ENCODE data around the gene RELA. TPM values are rescaled to one million over a fixed set of nuclear protein-coding genes. Genes with fewer than 3 reads are reported as not detected.
A peak's percentile ranks its signal among the peaks of the same experiment; 100 is the strongest.

Gene RELA
- total RNA-seq, 1 donor from 2014 or later: 68.9 TPM

- Histone ChIP-seq H3K4me3 (ENCODE audit: insufficient read depth, low read depth, low read length) (peak overlapping the region; percentile 81), H3K27ac (ENCODE audit: low read depth, low read length) (peak overlapping the region; percentile 79), H3K9me3 (ENCODE audit: insufficient read depth, low read depth, low read length) (no peaks in the 10 kb centered on the region), H2AFZ (ENCODE audit: low read depth, low read length) (peak overlapping the region; percentile 66), H3K4me1 (ENCODE audit: insufficient read depth, low read length) (peaks cover 39% of the 10 kb centered on the region), H3K79me2 (ENCODE audit: insufficient read depth, low read length) (peaks cover 88% of the 10 kb centered on the region), H3K4me2 (ENCODE audit: low read length) (peak overlapping the region; percentile 97), H4K20me1 (ENCODE audit: insufficient read depth, low read length) (peaks cover 63% of the 10 kb centered on the region), H3K36me3 (ENCODE audit: insufficient read depth, low read length) (peaks cover 6% of the 10 kb centered on the region), H3K9ac (ENCODE audit: low read length) (peak overlapping the region; percentile 83), H3K27me3 (ENCODE audit: insufficient read depth, low read length) (no peaks in the 10 kb centered on the region)
- no peak for DNase-seq (ENCODE audit: low read depth)
- Mint-ChIP-seq H3K27ac (ENCODE audit: unreplicated experiment) (peak overlapping the region; percentile 41), H3K4me3 (ENCODE audit: unreplicated experiment) (peak overlapping the region; percentile 89), H3K4me1 (ENCODE audit: low read depth, unreplicated experiment) (peaks cover 33% of the 10 kb centered on the region), H3K36me3 (ENCODE audit: low read depth, unreplicated experiment) (peaks cover 16% of the 10 kb centered on the region), H3K9me3 (ENCODE audit: unreplicated experiment) (no peaks in the 10 kb centered on the region), H3K27me3 (ENCODE audit: low read depth, unreplicated experiment) (no peaks in the 10 kb centered on the region)
- TF ChIP-seq CTCF (IDR thresholded peaks at IDR 0.05; ENCODE audit: insufficient read depth, low read depth, low read length) (no peak), EZH2 (IDR thresholded peaks at IDR 0.05; ENCODE audit: insufficient read depth, low read length) (no peak)
- FAIRE-seq: no peak
Measured at GRCh38 chr11:65613091-65613928, 49.4 kb downstream of the RELA start.

- Histone ChIP-seq H3K9ac (ENCODE audit: low read length) (peak overlapping the region; percentile 83), H3K36me3 (ENCODE audit: insufficient read depth, low read length) (peaks cover 2% of the 10 kb centered on the region), H3K27me3 (ENCODE audit: insufficient read depth, low read length) (no peaks in the 10 kb centered on the region), H3K9me3 (ENCODE audit: insufficient read depth, low read depth, low read length) (no peaks in the 10 kb centered on the region), H3K27ac (ENCODE audit: low read depth, low read length) (no peak overlapping the region), H2AFZ (ENCODE audit: low read depth, low read length) (no peak overlapping the region), H4K20me1 (ENCODE audit: insufficient read depth, low read length) (peaks cover 63% of the 10 kb centered on the region), H3K79me2 (ENCODE audit: insufficient read depth, low read length) (peaks cover 88% of the 10 kb centered on the region), H3K4me2 (ENCODE audit: low read length) (peak overlapping the region; percentile 97), H3K4me3 (ENCODE audit: insufficient read depth, low read depth, low read length) (peak overlapping the region; percentile 81), H3K4me1 (ENCODE audit: insufficient read depth, low read length) (peaks cover 41% of the 10 kb centered on the region)
- FAIRE-seq (no peak), DNase-seq (ENCODE audit: low read depth) (no peak)
- no peak for TF ChIP-seq EZH2 (IDR thresholded peaks at IDR 0.05; ENCODE audit: insufficient read depth, low read length)
- no peak for TF ChIP-seq CTCF (IDR thresholded peaks at IDR 0.05; ENCODE audit: insufficient read depth, low read depth, low read length)
- no peaks in the 10 kb centered on the region for H3K9me3 Mint-ChIP-seq (ENCODE audit: unreplicated experiment)
- peak overlapping the region; percentile 89 for H3K4me3 Mint-ChIP-seq (ENCODE audit: unreplicated experiment)
- H3K27ac Mint-ChIP-seq (ENCODE audit: unreplicated experiment): peak overlapping the region; percentile 93
- H3K4me1 Mint-ChIP-seq (ENCODE audit: low read depth, unreplicated experiment): peaks cover 33% of the 10 kb centered on the region
- H3K27me3 Mint-ChIP-seq (ENCODE audit: low read depth, unreplicated experiment): no peaks in the 10 kb centered on the region
- peaks cover 18% of the 10 kb centered on the region for H3K36me3 Mint-ChIP-seq (ENCODE audit: low read depth, unreplicated experiment)
Measured at GRCh38 chr11:65612691-65613090, 50.0 kb downstream of the RELA start.
